NCI-H524 treated with DMSO at 0.1 percent for 48 hours (cell line): ENCODE data around the gene CRHR2.

ENCODE experiments used
- DNase-seq: peaks from one replicate; lab custom pipeline; 2025; lab: John Stamatoyannopoulos, UW

Gene CRHR2

GRCh38 chr7:30618080-30618676 is 64.1 kb downstream of the CRHR2 start:
- no peak for DNase-seq

- no peak for DNase-seq
Observed at GRCh38 chr7:30617359-30617758, 64.9 kb downstream of the CRHR2 start.

- DNase-seq = no peak
Observed at GRCh38 chr7:30616318-30616717, 65.9 kb downstream of the CRHR2 start.

GRCh38 chr7:30613366-30614325 is 68.6 kb downstream of the CRHR2 start:
- DNase-seq = no peak

- DNase-seq = no peak
Observed at GRCh38 chr7:30612658-30613265, 69.5 kb downstream of the CRHR2 start.

GRCh38 chr7:30605832-30606231 is 76.4 kb downstream of the CRHR2 start:
- no peak for DNase-seq

- DNase-seq = peak; percentile 54
Observed at GRCh38 chr7:30604901-30605300, 77.4 kb downstream of the CRHR2 start.
